ENCODE measurements around the gene POU2F3.

POU2F3 gene

GRCh38 chr11:120208001-120208441 lies 31.9 kb upstream of the POU2F3 start:
- Histone ChIP-seq H3K27me3 (ENCODE audit: low read depth, low read length) (peaks cover 9% of the 10 kb centered on the region; the same call in 1 of the 2 replicates), H4K20me1 (ENCODE audit: insufficient read depth, low read length) (no peaks in the 10 kb centered on the region), H3K9me3 (ENCODE audit: insufficient read depth, low read length) (no peaks in the 10 kb centered on the region), H3K27ac (ENCODE audit: low read length) (no peak overlapping the region), H3K4me2 (ENCODE audit: low read length) (no peak overlapping the region), H3K4me3 (ENCODE audit: low read length) (no peak overlapping the region), H2AFZ (ENCODE audit: low read depth, low read length) (no peak overlapping the region), H3K4me1 (ENCODE audit: low read length) (peaks cover 13% of the 10 kb centered on the region), H3K9ac (ENCODE audit: low read length) (no peak overlapping the region), H3K36me3 (replicated peaks; ENCODE audit: low read depth, low read length) (no peaks in the 10 kb centered on the region), H3K79me2 (ENCODE audit: low read length) (no peaks in the 10 kb centered on the region)
- TF ChIP-seq CTCF (IDR thresholded peaks at IDR 0.05; ENCODE audit: low read depth, low read length) (no peak), EZH2phosphoT487 (IDR thresholded peaks at IDR 0.05; ENCODE audit: low read depth) (no peak)

GRCh38 chr11:120208777-120209176 lies 31.2 kb upstream of the POU2F3 start:
- Histone ChIP-seq H2AFZ (ENCODE audit: low read depth, low read length) (no peak overlapping the region), H3K36me3 (replicated peaks; ENCODE audit: low read depth, low read length) (no peaks in the 10 kb centered on the region), H4K20me1 (ENCODE audit: insufficient read depth, low read length) (no peaks in the 10 kb centered on the region), H3K27ac (ENCODE audit: low read length) (no peak overlapping the region), H3K4me2 (ENCODE audit: low read length) (no peak overlapping the region), H3K9me3 (ENCODE audit: insufficient read depth, low read length) (no peaks in the 10 kb centered on the region), H3K4me1 (ENCODE audit: low read length) (peaks cover 13% of the 10 kb centered on the region), H3K9ac (ENCODE audit: low read length) (no peak overlapping the region), H3K4me3 (ENCODE audit: low read length) (no peak overlapping the region), H3K79me2 (ENCODE audit: low read length) (no peaks in the 10 kb centered on the region), H3K27me3 (ENCODE audit: low read depth, low read length) (peaks cover 9% of the 10 kb centered on the region; the same call in 1 of the 2 replicates)
- TF ChIP-seq EZH2phosphoT487 (IDR thresholded peaks at IDR 0.05; ENCODE audit: low read depth): no peak
- no peak for TF ChIP-seq CTCF (IDR thresholded peaks at IDR 0.05; ENCODE audit: low read depth, low read length)

- Histone ChIP-seq H3K36me3 (replicated peaks; ENCODE audit: low read depth, low read length) (no peaks in the 10 kb centered on the region), H3K4me3 (ENCODE audit: low read length) (peak overlapping the region; percentile 94), H3K9ac (ENCODE audit: low read length) (peak overlapping the region; percentile 81), H4K20me1 (ENCODE audit: insufficient read depth, low read length) (no peaks in the 10 kb centered on the region), H3K4me2 (ENCODE audit: low read length) (peak overlapping the region; percentile 100), H2AFZ (ENCODE audit: low read depth, low read length) (peak overlapping the region; percentile 98), H3K27ac (ENCODE audit: low read length) (no peak overlapping the region), H3K27me3 (ENCODE audit: low read depth, low read length) (peaks cover 9% of the 10 kb centered on the region; the same call in 1 of the 2 replicates), H3K79me2 (ENCODE audit: low read length) (no peaks in the 10 kb centered on the region), H3K9me3 (ENCODE audit: insufficient read depth, low read length) (no peaks in the 10 kb centered on the region), H3K4me1 (ENCODE audit: low read length) (peaks cover 13% of the 10 kb centered on the region)
- no peak for TF ChIP-seq EZH2phosphoT487 (IDR thresholded peaks at IDR 0.05; ENCODE audit: low read depth)
- TF ChIP-seq CTCF (IDR thresholded peaks at IDR 0.05; ENCODE audit: low read depth, low read length): no peak
Measured at GRCh38 chr11:120209746-120210625, 30.0 kb upstream of the POU2F3 start.
